Tibial artery (tissue), 4 donors: ENCODE measurements around the gene HTN1.
"Not testable (repeated sequence)": the region's sequence is repeated elsewhere in the genome, so short reads cannot be mapped to it uniquely, and the experiment has no call there.

ENCODE experiments used
- DNase-seq, 2 donors: peaks; one replicate each; pipeline ENCODE4 v3.0.0-alpha.2; 2019
- H3K27ac ChIP-seq, 2 donors: fragments of 200-600 bp; sonication (generic) in 1 of 2; 1 replicate in 1 of 2; 2 replicates in 1 of 2; pipeline ENCODE4 v1.5.1; 2018 to 2019; ENCODE audit warnings: mild to moderate bottlenecking in 1 of 2
- H3K27me3 ChIP-seq, 2 donors: fragments of 200-600 bp; sonication (generic) in 1 of 2; one replicate each; pipeline versions ENCODE4 v1.5.1 to v1.6.0; 2016 to 2019
- H3K36me3 ChIP-seq, 3 donors: fragments of 200-600 bp; sonication (generic) in 2 of 3; one replicate each; pipeline ENCODE4 v1.5.1; 2016 to 2019; ENCODE audit warnings: mild to moderate bottlenecking in 2 of 3
- H3K4me1 ChIP-seq, 4 donors: fragments of 200-600 bp; sonication (generic) in 2 of 4; 1 replicate in 3 of 4; 2 replicates in 1 of 4; pipeline ENCODE4 v1.5.1; 2016 to 2019
- H3K4me3 ChIP-seq, 2 donors: fragments of 200-600 bp; sonication (generic) in 1 of 2; 1 replicate in 1 of 2; 2 replicates in 1 of 2; pipeline ENCODE4 v1.5.1; 2018 to 2019; ENCODE audit warnings: mild to moderate bottlenecking in 2 of 2
- H3K9me3 ChIP-seq, 3 donors: fragments of 200-600 bp; sonication (generic) in 1 of 3; one replicate each; pipeline ENCODE4 v1.5.1; 2016 to 2019
- CTCF ChIP-seq, 2 experiments: fragments of 200-600 bp in 1 of 2; fragments of 450-650 bp in 1 of 2; IDR thresholded peaks; one replicate each; pipeline ENCODE4 v1.5.1; 2017 to 2019; ENCODE audit warnings: antibody characterized with exemption in 2 of 2, mild to moderate bottlenecking in 1 of 2, moderate library complexity in 1 of 2
- intact Hi-C: fragments of 100-400 bp; cut with DNase I; formaldehyde crosslinking; loops from one replicate; pipeline ENCODE4 v1.15.0; 2023; ENCODE audit warnings: low total_unique reads

Gene HTN1

GRCh38 chr4:70041652-70042286 is 8.5 kb upstream of the HTN1 start:
- Histone ChIP-seq H3K27me3 (no peaks in the 10 kb centered on the region), H3K27ac (no peak overlapping the region), H3K9me3 (no peaks in the 10 kb centered on the region), H3K4me3 (no peak overlapping the region), H3K4me1 (no peaks in the 10 kb centered on the region), H3K36me3 (no peaks in the 10 kb centered on the region)
- intact Hi-C loops = no loop called here
- no peak for TF ChIP-seq CTCF (IDR thresholded peaks at IDR 0.05)
- no peak for DNase-seq

GRCh38 chr4:70056534-70056933 is 6.3 kb downstream of the HTN1 start:
- not testable (repeated sequence) for DNase-seq, H3K27me3 ChIP-seq, H3K36me3 ChIP-seq, H3K4me1 ChIP-seq, H3K27ac ChIP-seq, H3K9me3 ChIP-seq, H3K4me3 ChIP-seq
- intact Hi-C loops = loop anchor here (5.0 kb wide), 1 partner anchor 171 kb away; the partner anchor contains the start of gene FDCSP

- H3K9me3 ChIP-seq = no peaks in the 10 kb centered on the region
- H3K36me3 ChIP-seq = no peaks in the 10 kb centered on the region
- intact Hi-C loops = loop anchor here (5.0 kb wide), 1 partner anchor 170 kb away; the partner anchor contains the start of gene FDCSP
These were observed 7.4 kb downstream of the HTN1 start for GRCh38 chr4:70057651-70058050.

GRCh38 chr4:70059149-70059548 is 8.9 kb downstream of the HTN1 start:
- Histone ChIP-seq H3K27ac (no peak overlapping the region), H3K36me3 (no peaks in the 10 kb centered on the region), H3K4me1 (no peaks in the 10 kb centered on the region), H3K4me3 (no peak overlapping the region), H3K9me3 (no peaks in the 10 kb centered on the region), H3K27me3 (no peaks in the 10 kb centered on the region)
- DNase-seq = no peak
- no peak for TF ChIP-seq CTCF (IDR thresholded peaks at IDR 0.05)
- intact Hi-C loops = loop anchor here (5.0 kb wide), 1 partner anchor 168 kb away; the partner anchor contains the start of gene FDCSP

More at GRCh38 chr4:70057651-70058050, 7.4 kb downstream of the HTN1 start:
- TF ChIP-seq CTCF (IDR thresholded peaks at IDR 0.05) = no peak
- no peak overlapping the region for H3K27ac ChIP-seq
- H3K4me3 ChIP-seq = no peak overlapping the region
- DNase-seq = no peak
- no peaks in the 10 kb centered on the region for H3K27me3 ChIP-seq
- no peaks in the 10 kb centered on the region for H3K4me1 ChIP-seq

- H3K27me3 ChIP-seq = no peaks in the 10 kb centered on the region
- no peak for DNase-seq
- H3K4me1 ChIP-seq = no peaks in the 10 kb centered on the region
- H3K4me3 ChIP-seq = no peak overlapping the region
- H3K27ac ChIP-seq = no peak overlapping the region
- no peaks in the 10 kb centered on the region for H3K9me3 ChIP-seq
- intact Hi-C loops = no loop called here
- no peak for TF ChIP-seq CTCF (IDR thresholded peaks at IDR 0.05)
- H3K36me3 ChIP-seq = no peaks in the 10 kb centered on the region
These were observed 11.8 kb downstream of the HTN1 start for GRCh38 chr4:70062000-70062399.

GRCh38 chr4:70080205-70080604 is 30.0 kb downstream of the HTN1 start:
- H3K4me1 ChIP-seq = no peaks in the 10 kb centered on the region
- no peaks in the 10 kb centered on the region for H3K36me3 ChIP-seq
- no peaks in the 10 kb centered on the region for H3K27me3 ChIP-seq
- H3K27ac ChIP-seq = no peak overlapping the region
- no peak for TF ChIP-seq CTCF (IDR thresholded peaks at IDR 0.05)
- H3K9me3 ChIP-seq = no peaks in the 10 kb centered on the region
- DNase-seq = no peak
- intact Hi-C loops = no loop called here
- no peak overlapping the region for H3K4me3 ChIP-seq
